GM21360 (cell line): ENCODE data around the gene SH3GL2.
"Not testable (repeated sequence)": the region's sequence is repeated elsewhere in the genome, so short reads cannot be mapped to it uniquely, and the experiment has no call there.

Experiments used
- ATAC-seq: cut with Tn5 transposase; IDR thresholded peaks from one replicate; pipeline ENCODE4 v1.9.1; 2021; ENCODE audit warnings: mild to moderate bottlenecking, moderate library complexity; ENCODE audit not compliant: unreplicated experiment

The SH3GL2 gene

GRCh38 chr9:17742067-17742466 is 163.2 kb downstream of the SH3GL2 start:
- no peak for ATAC-seq

DNA sequence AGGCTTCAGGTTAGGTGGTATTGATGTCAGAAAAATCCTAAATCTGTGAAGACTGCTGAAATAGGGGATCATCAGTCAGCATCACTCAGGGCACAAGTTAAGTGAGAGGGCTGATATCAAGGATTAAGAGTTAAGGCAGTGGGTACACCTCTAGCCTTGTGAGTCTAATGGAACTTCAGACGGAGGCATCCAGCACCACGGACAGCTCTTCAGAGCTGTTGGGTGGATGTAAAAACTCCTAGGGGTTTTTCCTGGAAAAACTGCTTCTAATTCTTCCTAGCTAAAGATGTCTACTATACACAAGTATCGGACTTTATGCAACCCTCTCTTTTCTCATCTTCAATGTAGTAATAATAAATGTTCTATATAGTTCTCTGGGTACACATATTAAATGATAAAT is 165.9 kb downstream of the SH3GL2 start:
- ATAC-seq, result no peak

DNA sequence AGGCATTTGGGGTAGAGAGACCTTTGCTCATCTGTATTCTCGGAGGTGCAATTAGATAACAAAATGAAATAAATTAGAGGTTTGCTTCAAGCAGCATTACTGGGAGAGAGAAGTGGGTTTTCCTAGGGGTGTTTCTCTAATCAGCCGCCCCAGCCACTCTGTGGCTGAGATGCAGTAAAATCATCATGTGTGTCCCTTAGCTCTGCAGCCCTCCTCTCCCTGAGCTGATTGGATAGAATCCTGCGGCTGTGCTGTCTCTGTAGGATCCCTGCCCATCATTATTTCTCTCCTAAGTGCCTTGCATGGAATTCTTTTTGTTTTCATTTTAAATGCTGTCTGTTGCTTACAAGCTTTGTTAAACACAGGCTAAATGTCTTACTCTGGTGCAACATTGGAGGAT is 171.4 kb downstream of the SH3GL2 start:
- no peak for ATAC-seq

- no peak for ATAC-seq
These were observed 172.6 kb downstream of the SH3GL2 start for GRCh38 chr9:17751486-17751885.

- no peak for ATAC-seq
These were observed 173.2 kb downstream of the SH3GL2 start for GRCh38 chr9:17752021-17752420.

- no peak for ATAC-seq
These were observed 178.9 kb downstream of the SH3GL2 start for GRCh38 chr9:17757816-17758215.

DNA sequence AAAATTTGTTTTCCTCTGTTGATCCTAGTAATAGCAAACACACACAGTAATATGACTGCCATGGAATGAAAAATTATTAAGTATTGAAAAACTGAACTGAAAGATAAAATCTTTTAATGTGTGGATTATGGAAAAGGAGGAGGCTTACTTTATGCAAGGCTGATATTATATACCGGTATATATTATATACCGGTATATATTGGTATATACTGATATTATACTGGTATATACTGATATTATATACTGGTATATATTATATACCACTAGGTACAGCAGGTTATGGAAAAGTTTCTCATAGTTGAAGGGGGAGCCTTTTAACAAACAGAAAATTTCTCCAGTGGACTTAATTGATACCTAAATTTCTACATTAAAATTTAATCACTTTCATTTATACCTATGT is 181.4 kb downstream of the SH3GL2 start:
- no peak for ATAC-seq

DNA sequence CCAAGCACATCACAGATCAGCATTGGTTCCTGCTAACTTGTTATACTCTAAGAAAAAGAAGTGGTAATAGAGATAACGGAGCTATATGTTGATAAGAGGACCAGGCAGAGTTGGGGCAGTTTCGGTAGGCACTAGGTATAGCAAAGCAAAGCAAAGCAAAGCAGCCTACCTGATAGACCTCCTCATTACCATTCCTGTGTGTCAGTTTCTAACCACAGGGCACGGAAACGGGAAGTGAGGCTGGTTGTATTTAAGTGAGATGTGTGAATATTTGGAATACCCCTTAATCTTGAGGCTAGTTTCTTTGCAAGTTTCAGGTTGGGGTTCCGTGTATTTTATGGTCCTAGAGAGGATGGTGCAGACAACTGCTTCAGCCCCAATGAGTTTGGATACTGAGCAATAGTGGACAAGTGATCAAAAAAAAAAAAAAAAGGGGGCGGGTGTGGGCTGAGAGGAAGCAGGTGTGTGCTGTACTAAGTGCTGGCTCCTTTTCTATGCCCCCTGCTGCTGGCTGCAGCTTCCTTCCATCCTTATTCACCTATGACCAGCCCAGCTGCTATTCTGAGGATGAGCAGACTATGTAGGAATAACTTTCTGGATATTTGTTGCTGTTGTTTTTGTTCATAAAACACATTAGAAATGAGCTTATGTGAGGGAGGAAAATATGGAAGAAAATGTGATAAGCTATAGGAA is 183.3 kb downstream of the SH3GL2 start:
- ATAC-seq, result no peak

GRCh38 chr9:17764306-17764705 is 185.4 kb downstream of the SH3GL2 start:
- no peak for ATAC-seq

DNA sequence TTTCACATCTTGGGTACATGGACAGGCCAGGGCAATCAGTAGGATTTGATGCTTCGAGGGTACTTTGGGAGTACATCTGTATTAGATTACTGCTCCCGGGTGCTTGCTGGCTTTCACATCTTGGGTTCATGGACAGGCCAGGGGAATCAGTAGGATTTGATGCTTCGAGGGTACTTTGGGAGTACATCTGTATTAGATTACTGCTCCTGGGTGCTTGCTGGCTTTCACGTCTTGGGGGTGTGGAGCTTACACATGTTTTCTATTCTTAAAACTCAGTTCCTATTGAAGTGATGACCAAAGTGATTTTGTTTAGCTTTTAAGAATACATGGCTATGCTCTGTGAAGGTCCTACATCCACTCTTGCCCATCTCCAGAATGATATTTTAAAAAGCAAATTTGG is 186.3 kb downstream of the SH3GL2 start:
- not testable (repeated sequence) for ATAC-seq

DNA sequence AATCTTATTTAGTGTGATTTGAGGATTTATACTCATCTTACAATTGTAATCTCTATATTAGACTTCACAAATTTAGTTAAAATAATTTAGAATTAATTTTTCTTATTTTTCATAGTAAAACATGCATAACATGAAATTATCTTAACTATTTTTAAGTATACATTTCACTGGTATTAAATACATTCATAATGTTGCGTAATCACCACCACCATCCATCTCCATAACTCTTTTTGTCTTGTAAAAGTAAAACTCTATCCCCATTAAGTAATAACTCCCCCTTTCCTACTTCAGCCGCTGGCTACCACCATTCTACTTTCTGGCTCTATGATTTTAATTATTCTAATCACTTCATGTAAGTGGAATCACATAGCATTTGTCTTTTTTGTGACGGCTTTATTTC is 193.4 kb downstream of the SH3GL2 start:
- no peak for ATAC-seq

- no peak for ATAC-seq
These were observed 196.8 kb downstream of the SH3GL2 start for GRCh38 chr9:17775656-17776055.

DNA sequence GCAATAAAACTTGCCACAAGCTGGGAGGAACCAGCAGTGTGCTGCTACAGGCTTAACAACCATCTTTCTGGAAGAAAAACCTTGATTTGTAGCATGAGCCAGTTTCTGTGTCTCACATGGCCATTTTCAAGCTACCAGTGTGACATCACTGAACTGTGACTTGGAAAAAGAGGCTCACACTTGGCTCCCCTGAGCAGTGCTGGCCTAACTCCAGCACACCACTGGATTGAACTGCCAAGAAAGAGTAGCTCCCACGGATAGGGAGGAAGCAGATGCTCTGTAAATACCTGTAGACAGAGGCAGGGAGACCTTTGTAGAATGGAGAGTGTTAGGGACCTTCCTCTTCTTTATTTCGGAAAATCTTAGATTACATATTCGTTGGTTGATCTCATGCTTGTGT is 197.9 kb downstream of the SH3GL2 start:
- no peak for ATAC-seq

DNA sequence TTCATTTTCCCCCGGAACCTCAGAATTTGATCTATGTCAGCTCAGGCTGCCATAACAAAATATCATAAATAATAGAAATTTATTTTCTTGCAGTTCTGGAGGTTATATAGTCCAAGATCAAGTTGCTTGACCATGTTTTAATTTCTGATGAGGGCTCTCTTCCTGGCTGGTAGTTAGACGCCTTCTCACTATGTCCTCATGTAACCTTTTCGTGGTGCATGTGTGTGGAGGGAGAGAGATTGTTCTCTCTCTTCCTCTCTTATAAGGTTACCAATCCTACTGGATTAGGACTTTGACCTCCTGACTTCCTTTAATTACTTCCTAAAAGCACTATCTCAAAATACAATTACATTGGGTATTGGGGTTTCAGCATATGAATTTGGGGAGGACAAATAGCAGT is 198.6 kb downstream of the SH3GL2 start:
- ATAC-seq, result no peak

DNA sequence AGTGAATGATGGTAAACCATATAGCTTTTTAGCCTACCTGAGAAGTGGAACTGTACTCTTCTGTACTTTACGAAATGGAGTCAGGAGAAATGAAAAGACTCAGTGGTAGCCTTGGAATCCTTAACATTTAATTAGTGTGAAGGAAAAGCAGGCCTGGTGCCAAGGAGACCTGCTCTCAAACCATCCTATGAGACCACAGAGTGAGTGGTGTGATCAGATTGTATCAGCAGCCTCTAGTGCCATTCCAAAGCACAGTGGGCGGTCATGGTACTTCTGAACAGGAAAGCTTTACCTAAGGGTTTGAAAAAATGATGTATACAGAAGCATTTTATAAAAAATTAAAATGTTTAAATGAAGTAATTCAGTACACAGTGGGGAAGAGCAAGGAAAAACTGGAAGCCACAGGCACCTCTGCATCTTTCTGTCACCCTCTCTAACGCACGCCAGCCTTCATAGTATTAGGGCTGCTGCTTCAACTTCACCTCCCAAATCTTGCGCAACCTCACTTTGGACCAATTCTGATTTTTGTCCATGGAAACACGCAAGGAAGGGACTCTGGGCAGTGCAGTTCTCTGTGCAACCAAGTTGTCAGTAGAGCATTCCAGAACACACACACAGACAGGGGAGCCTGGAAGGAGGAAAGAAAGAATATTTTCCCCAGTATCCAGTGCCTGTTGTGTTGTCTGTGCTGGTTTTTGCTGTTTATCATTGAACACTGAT is 203.7 kb downstream of the SH3GL2 start:
- no peak for ATAC-seq

DNA sequence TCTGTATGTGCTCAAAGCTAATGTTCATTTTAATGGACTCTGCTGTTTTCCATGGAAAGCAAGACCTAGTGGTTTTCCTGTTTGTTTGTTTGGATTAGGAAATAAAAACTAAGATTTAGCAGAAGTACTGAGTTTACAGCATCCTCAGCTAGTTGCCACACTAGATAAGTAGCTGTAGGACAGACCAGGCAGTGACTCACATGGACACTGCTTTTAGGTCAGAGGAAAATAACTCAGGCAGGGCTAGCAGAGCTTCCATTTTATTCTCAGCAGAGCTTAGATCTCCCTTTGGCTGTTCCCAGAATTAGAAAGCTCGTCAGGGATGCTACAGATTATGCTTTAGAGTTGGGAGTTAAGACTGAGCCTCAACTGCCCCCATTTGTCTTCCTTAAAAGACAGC is 204.4 kb downstream of the SH3GL2 start:
- ATAC-seq, result no peak

DNA sequence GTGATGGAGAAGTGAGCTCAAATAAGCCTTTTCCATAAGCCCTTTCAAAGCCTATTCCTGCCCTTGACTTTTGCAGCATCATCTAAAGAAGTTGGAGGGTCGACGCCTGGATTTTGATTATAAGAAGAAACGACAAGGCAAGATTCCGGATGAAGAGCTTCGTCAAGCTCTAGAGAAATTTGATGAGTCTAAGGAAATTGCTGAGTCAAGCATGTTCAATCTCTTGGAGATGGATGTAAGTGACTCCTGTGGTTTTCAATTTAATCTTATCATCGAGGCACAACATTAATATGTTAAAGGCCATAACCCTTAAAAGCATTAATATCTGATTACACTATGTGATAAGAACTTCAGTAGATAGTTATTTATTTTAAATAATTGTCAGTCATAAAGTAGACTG is 210.4 kb downstream of the SH3GL2 start:
- ATAC-seq, result no peak

DNA sequence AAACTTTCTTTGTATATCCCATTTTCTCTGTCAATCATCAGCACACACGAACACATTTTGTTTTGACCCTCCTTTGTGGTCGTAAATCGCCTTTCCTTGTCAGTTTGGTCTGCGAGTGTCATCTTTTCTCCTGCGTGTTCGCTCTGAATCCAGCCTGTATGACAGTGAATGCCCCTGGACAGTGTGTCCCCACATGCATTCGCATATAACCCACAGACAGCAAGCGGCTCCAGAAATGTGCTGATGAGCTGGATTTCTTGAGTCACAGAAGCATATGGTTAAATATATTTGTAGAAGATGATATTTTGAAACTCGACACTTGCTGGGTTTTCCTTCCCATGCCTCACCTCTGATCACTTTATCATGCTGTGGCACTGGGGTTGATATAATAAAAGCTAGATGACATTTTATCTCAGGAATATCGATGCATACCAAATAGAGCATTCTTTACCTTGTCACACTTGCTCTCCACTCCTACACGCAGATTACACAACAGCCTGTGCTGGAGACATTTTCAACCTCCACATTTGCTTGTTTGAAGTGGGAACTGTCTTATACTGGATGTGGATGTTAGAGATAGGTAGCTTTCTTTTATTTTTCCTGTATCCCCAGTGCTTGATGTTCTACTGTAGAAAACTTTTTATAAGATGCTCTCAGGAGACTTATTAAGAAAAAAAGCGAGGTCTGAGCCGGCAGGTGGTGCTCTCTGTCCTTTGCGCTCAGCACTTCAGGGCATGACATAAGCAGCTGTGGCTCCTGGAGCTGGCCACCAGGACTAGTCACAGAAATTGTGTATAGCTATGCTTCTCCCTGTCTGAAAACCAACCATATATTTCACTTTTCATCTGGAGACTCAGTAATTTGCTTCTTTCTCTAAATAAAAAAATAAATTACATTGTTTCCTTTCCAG is 215.1 kb downstream of the SH3GL2 start:
- ATAC-seq, result no peak

DNA sequence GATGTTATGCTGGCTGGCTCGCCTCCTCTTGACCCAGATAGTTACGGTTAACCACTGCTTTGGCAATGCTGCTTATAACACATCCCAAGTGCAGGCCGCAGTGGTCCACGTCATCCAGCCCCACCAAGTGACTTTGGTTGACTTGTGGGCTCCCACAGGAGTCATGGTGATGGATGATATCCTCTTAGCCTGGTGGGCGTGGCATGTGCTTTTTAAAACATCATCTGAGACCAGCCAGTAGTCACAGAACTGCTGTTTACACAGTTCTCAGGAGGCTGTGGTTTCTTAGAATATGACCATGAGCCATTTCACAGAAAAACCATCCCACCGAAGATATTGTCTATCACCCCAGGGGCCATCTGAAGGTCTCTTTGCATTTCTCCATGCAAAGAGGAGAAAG is 216.9 kb downstream of the SH3GL2 start:
- ATAC-seq, result no peak

GRCh38 chr9:17799369-17799768 is 220.5 kb downstream of the SH3GL2 start:
- ATAC-seq, result no peak

DNA sequence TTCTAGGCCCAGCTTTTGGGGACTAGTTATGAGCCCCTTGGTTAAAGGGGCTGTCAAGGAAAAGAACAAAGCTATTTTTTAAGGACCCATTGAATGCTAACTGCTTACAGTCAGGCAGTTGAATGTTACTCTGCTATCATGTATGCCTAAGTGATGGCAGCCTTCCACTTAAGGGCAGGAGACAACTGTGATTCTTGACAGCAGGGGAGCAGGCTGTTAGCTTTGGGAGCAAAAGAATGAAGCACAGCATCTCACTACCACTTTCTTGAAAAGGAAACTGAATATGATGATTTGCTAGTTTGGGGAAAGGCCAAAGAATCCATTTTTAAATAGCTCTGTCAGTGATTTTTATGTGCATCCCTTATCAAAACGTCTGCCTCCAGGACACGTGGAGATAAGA is 221.6 kb downstream of the SH3GL2 start:
- ATAC-seq, result no peak
